GM21515 (cell line): Measurements from ENCODE around the gene BMPER.

Experiments used
- ATAC-seq: cut with Tn5 transposase; IDR thresholded peaks from one replicate; pipeline ENCODE4 v1.9.1; 2021; ENCODE audit not compliant: unreplicated experiment

The BMPER gene

DNA sequence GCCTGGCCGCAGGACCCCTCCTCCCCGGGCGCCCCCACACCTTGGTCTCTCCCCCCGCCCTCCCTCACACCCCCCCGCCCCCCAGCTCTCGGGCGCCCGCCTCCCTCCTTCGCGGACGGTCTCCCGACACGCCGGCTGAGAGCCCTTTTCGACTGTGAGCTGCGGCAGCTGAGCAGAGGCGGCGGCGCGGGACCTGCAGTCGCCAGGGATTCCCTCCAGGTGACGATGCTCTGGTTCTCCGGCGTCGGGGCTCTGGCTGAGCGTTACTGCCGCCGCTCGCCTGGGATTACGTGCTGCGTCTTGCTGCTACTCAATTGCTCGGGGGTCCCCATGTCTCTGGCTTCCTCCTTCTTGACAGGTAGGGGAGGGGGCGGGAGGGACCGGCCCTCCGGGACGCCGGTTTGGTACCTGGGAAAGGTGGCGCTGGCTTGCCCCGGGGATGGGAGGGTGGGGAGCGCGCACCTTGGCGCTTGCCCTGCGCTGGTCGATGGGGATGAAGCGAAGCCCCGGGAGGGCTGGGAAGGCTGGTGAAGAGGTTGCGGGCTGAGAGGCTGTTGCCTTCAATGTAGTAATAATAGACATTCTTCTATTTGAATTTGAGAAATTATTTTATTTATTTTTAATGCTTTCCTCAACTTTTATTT, at the start of gene BMPER:
TSS of gene BMPER (plus strand) at position 151 of the 644 bp plus-strand sequence. CDS start at position 226, 75 bp downstream.
- no peak for ATAC-seq

- no peak for ATAC-seq
Observed at GRCh38 chr7:33861947-33862346, 43.4 kb upstream of the BMPER start.

DNA sequence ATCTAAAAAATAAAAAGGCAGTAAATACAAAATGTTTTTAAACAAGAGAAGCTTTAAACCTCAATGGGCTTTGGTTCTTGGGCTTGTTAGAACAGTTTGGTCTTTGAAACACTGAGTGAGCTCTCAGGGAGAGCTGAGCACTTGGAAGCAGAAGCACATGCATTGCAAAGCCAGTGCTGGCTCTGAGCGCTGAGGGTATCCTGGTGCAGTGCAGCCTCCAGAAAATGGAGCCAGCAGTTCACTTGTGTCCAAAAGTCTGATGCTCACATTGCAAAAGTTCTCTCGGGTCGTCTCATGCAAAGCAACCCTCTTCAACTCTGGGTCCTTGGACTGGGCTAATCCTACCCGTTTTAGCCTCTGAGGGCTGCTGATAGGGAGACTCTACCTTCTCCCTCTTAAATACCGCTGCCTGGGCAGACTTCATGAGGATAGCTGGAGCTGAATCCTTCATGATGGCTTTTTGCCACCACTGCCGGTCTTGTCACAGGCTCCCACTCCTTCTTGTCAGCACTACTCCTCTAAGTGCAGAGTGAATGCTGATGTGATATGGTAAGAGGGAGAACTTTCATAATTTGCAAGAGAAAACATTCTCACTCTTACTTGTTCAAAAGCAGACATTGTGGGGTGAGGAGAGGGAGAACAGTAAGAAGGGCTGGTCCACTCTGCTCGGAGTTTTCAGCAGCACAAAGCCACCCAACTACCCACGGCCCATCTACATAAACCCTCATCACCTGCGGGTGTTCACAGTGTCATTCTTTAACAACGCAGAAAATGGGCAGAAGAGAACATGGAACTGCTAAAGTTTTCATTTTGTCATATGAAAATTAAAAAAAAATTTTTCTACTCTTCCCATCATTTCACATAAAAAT, 42.2 kb upstream of the BMPER start:
- ATAC-seq = no peak

DNA sequence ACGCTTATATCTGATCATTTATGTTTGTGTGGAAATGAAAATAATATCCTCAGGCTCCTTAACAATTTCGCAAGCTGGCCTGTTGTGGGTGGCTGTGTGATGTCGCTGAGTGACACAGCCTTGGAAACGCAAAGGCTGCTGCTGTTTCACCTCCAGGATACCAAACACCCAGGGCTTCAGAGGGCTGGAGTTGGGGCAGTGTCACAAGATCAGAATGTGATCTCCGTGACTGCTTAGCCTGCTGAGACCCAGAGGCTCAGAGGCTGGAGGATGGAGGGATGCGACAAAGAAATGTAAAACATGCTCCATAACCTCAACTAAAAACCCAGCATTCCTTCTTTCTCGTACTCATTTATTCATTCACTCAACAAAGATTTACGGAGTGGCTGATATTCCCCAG, 37.2 kb upstream of the BMPER start:
- no peak for ATAC-seq

GRCh38 chr7:33869176-33869575, 36.2 kb upstream of the BMPER start:
- ATAC-seq = no peak

- ATAC-seq = no peak
Observed at GRCh38 chr7:33870120-33870519, 35.2 kb upstream of the BMPER start.

DNA sequence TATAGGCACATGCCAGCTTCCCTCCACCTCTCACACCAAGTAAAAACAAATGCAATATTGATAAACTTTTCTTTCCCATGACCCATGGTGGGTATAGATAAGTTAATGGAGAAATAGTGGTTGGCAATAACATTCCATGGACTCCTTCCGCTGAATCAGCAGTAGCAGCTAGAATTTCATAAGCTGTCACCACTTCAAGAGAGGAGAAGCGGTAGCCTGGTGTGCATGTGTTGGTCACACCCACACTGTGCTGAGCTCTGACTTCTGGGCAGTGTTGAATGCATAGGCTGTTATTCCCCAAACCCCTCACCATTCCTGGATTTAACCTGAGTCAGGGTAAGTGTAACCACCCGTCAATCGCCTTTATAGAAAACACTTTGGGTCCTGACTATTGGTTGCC, 32.5 kb upstream of the BMPER start:
- no peak for ATAC-seq

DNA sequence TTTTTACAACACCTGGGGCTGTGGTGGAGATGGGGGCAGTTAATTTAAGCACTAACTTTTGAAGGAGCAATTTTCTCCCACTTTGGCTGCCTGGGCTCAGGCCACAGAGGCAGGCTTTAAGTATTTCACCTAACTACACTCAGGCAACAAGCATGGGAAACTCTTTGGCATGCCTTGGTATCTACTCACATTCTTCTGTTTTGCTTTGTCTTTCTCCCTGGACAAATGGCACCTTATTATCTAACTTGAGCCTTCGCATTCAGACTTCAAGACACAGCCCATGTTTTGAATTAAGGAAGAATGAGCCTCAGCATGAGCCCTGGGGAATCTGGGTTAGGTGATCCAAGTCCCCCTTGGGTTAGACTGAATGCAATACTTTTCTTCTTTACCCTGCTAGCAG, 31.8 kb upstream of the BMPER start:
- ATAC-seq = no peak

DNA sequence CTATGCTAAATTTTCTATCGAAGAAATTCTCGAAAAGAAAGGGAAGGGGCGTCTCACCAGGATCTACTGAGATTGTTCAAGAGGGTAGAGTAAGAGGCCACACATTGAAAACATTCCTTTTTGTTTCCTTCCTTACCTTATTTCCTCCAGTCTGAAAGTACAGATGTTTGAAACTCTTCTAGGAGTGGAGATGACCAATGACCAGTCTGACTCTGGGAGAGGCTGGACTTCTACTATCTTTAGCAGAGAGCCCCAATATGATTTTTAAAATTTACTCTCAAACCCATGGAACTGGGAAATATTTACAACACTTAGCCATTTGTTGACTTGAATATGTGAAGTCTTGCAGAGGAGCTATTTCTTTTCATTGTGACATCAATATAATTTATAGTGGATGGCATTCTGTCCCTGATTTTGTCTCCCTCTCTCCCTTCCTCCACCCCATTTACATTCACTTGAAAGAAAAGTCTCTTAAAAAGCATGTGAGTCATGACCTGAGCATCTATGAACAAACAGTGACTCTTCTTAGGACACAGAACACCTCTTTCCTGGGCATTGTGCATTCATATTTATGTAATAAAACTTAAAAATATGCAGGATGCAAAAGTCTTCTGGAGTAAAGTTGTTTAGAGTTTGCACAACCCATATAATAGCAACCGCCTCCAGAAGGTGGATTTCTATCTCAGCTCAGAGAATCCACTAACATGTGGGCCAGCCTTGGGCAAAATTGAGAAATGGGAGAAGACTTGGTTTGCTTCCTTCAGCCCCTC, 31.2 kb upstream of the BMPER start:
- no peak for ATAC-seq

DNA sequence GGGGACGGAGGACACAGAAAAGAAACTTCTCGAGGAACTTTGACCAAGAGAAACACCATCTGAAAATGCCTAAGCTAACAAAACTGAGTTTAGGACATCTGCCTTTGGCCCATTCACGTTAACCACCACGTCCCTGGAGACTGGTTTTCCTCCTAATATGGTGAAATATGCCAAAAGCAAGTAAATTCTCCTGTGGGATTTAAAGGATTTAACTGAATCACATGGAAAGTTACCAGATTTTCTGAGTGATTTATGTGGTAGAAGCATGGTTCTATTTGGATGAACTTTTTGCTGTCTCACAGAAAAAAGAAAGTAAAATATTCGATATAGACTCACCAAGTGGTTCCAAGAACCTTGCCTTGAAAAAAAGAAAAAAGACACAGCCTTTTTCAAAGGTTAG, 30.4 kb upstream of the BMPER start:
- ATAC-seq = no peak

- no peak for ATAC-seq
Observed at GRCh38 chr7:33876596-33877274, 28.6 kb upstream of the BMPER start.

DNA sequence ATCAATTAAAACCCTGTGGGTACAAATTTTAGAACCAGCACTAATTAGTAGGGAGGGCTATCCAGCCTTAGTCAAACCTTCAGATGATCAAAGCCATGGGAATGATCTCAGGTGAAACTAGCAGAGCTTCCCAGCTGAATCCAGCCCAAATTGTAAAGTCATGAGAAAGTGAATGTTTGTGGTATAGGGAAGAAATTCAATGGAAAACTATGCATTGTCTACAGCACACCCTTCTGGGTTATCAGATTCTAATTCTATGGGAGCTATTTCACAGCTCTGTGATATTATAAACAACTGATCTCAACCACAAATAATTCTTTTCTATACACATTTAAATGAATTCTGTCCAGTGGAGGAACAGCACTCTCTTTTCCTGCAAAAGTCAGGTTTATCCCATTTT, 24.6 kb upstream of the BMPER start:
- no peak for ATAC-seq

DNA sequence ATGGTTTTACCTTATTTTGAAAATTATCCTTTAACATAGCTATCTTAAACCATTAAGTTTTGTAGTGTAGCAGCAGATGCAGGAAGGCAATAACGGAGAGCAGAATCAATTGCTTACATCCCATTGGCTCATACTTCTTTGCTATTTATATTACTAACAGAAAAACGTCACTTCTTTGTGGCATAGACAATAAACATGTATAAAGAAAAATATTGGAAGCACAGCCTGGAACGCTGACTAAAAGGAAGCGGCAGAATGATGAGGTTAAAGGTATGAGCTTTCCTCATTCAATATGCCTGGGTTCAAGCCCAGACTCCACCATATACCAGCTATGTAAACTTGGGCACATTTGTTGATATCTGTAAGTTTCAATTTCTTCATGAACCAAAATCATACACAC, 24.0 kb upstream of the BMPER start:
- ATAC-seq = no peak

DNA sequence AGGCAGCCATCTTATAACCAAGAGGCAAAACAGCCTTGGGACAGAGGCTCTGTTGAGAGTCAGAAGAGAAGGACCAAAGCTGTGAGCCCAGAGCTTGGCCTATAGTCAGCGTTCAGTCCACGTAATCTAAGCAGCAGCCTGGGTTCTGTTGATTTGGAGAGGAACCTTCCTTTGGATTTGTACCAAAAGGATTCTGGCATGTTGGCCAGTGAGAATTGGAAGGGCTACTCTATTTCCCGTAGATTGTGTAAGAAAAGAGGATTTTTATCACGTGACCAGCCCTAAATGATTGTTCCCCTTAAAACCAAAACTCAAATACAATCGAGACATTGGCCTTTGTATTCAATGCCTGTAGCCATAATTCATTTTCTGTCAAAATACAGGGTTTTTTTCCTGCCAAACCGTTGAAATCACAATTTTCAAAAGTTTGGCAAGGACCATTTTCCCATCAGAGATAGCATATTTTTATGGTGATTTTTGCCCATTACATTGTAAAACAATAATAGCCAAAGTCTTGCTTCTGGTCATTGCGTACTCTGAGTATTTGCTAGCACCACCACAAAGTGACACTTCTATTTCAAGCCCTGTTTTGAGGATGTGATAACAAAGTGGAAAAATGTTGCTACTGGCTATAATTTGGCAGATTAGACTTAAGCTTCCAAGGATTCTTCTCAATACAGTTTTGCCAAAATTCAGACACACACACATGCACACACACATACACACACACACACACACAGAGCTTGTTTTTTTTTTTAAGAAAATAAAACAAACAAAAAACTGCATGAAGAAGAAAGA, 23.1 kb upstream of the BMPER start:
- no peak for ATAC-seq

GRCh38 chr7:33882950-33883670, 22.2 kb upstream of the BMPER start:
- ATAC-seq = no peak

GRCh38 chr7:33883671-33883965, 21.7 kb upstream of the BMPER start:
- no peak for ATAC-seq

GRCh38 chr7:33885290-33886148, 19.8 kb upstream of the BMPER start:
- no peak for ATAC-seq

DNA sequence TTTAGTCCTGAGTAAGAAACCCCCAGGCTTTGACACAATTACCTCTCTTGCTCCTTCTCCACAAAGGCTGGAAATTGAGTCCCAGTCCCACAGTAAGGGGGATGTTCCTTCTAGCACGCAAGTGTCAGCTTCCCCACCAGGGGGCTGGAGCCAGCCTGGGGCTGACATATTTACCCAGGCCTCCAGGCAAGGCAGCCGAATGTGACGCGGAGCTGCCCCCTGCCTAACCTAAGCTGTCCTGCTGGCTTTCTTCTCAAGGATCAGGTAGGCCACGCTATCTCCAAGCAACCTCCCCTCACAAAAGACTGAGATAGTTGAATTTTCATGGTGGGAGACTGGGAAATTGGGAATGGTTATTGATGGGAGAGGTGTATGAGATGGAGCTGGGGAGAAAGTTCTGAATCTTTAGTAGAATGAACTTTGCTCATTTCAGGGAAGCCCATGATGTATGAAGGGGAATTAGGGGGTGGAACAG, 19.2 kb upstream of the BMPER start:
- ATAC-seq = no peak
